DOHH2 (cell line): Measurements from ENCODE around the gene ST6GAL1.

ENCODE experiments used
- CTCF ChIP-seq: fragments of 200-600 bp; sonication (generic); IDR thresholded peaks from one replicate; pipeline ENCODE4 v1.5.1; 2014; ENCODE audit warnings: antibody characterized with exemption, mild to moderate bottlenecking, low read depth, low read length; ENCODE audit not compliant: poor library complexity, severe bottlenecking
- EZH2phosphoT487 ChIP-seq: fragments of 200-600 bp; sonication (generic); IDR thresholded peaks from 2 replicates; pipeline ENCODE4 v1.6.1; 2017; ENCODE audit warnings: borderline replicate concordance, mild to moderate bottlenecking, antibody characterized with exemption, low read length, moderate library complexity, mixed read lengths

GRCh38 chr3:186945255-186945823, 15.0 kb downstream of the ST6GAL1 start:
- TF ChIP-seq CTCF (no peak), EZH2phosphoT487 (no peak)
